Kidney (tissue), 14 donors: ENCODE results near the gene CAPZB. TPM values are rescaled to one million over a fixed set of nuclear protein-coding genes. Genes with fewer than 3 reads are reported as not detected.
"Not testable (repeated sequence)": the region's sequence is repeated elsewhere in the genome, so short reads cannot be mapped to it uniquely, and the experiment has no call there.

Source experiments
- DNase-seq, 5 donors: peaks; one replicate each; pipeline ENCODE4 v3.0.0-alpha.2; 2013 to 2020
- FAIRE-seq: peaks from 2 replicates; lab custom pipeline; 2012; peaks lifted over from hg19 to GRCh38; lab: Jason Lieb, UNC
- H3K27ac ChIP-seq, 2 donors: one replicate each; pipeline ENCODE4 v1.7.0; 2013; ENCODE audit warnings: low read depth in 2 of 2, low read length in 2 of 2, inconsistent platforms in 1 of 2
- H3K27me3 ChIP-seq: one replicate; pipeline ENCODE4 v1.7.1; 2013; ENCODE audit warnings: low read length, inconsistent platforms; ENCODE audit not compliant: control insufficient read depth, insufficient read depth
- H3K36me3 ChIP-seq, 3 donors: one replicate each; pipeline versions ENCODE4 v1.7.0 to v1.7.1; 2013; ENCODE audit warnings: low read length in 3 of 3, control low read depth in 1 of 3, inconsistent platforms in 1 of 3; ENCODE audit not compliant: insufficient read depth in 3 of 3, control insufficient read depth in 2 of 3
- H3K4me1 ChIP-seq, 3 donors: one replicate each; pipeline versions ENCODE4 v1.7.0 to v1.7.1; 2013; ENCODE audit warnings: low read length in 3 of 3, inconsistent platforms in 1 of 3, low read depth in 1 of 3; ENCODE audit not compliant: control insufficient read depth in 2 of 3, insufficient read depth in 2 of 3
- H3K4me3 ChIP-seq, 3 donors: one replicate each; pipeline versions ENCODE4 v1.7.0 to v1.8.1; 2013; ENCODE audit warnings: low read length in 3 of 3, control low read depth in 1 of 3, inconsistent platforms in 1 of 3
- H3K9ac ChIP-seq, 3 donors: one replicate each; pipeline versions ENCODE4 v1.7.0 to v1.7.1; 2013; ENCODE audit warnings: low read length in 3 of 3, control low read depth in 1 of 3, inconsistent platforms in 1 of 3
- H3K9me3 ChIP-seq, 3 donors: one replicate each; pipeline versions ENCODE4 v1.7.0 to v1.7.1; 2013; ENCODE audit warnings: low read length in 3 of 3, control low read depth in 1 of 3, inconsistent platforms in 1 of 3; ENCODE audit not compliant: control insufficient read depth in 2 of 3, insufficient read depth in 1 of 3
- intact Hi-C: fragments of 100-400 bp; cut with DNase I; formaldehyde crosslinking; loops from one replicate; pipeline ENCODE4 v1.11.1; 2022
- polyA plus RNA-seq: library from polyadenylated mRNA; stranded (reverse); fragments of 350-450 nt; fragmentation: Illumina TruSeq; extraction: RNeasy Lipid Tissue Mini Kit (QIAGEN cat#74804); gene quantifications from one replicate; pipeline ENCODE4 v1.2.3, GENCODE V29; 2014; ENCODE audit warnings: low read depth, low replicate concordance; ENCODE audit not compliant: insufficient read depth
- total RNA-seq: library from RNA; stranded (reverse); fragmentation: NEBNext Ultra II Directional; extraction: Animal tissue kit (Norgen Biotek cat#: 25700); gene quantifications from one replicate; pipeline ENCODE4 v1.2.1, GENCODE V29; 2021
- TF ChIP-seq, protein P1 (sequence below): IDR thresholded peaks from 3 replicates; pipeline ENCODE4 v1.5.1; 2012; ENCODE audit warnings: mild to moderate bottlenecking, moderate library complexity, borderline replicate concordance; ENCODE audit not compliant: insufficient read depth; ENCODE audit errors: extremely low read depth
- donor health status: control.
- donor health status: control.
- donor health status: control.
- donor health status: control.
- donor health status: control.
- donor health status: DM: yes; HTN: yes; CAD: no.
- donor health status: Normal renal cell carcinoma (clear cell type).

Gene CAPZB
- total and polyA plus RNA-seq, 2 donors from 2014 or later = 253 to 265 TPM

DNA sequence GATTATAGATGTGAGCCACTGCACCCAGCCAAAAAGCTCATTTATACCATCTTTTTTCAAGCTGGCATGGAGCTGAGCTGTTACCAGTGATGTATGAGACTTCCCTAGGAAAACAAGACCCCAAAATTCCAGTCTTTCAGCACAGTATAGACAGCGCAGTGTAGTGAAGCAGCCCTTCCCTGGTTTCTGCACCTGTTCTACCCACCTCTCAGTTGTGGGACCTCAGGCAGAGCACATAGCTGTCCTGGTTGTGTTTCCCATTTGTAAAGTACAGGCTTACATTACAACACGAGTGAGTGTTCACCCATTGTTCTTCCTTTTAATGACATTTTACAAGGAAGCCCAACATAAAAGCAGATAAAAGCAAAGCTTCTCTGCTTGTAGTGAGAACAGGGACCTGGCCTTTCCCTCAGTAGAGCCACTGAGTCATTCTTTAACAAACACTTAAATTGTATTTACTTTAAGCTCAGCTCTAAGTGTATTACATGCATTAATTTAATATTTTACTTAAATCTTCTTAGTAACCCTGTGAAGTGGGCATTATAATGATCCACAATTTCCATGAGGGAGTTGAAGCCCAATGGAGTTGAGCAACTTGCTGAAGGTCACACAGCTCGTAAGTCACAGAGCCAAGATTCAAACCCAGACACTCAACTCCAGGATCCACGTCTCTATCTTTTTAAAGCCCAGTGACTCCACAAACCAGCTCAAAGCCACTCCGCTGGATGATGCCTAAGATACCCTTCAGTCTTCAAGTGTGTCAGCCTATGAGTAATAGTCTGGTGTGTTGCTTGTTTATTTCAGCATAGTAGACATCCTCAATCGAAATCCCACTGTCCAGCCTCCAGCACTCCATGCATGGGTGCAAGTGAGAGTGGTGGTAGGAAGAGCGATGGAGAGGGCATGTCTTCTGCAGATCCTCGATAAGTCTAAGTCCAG is 40.5 kb upstream of the CAPZB start:
- Histone ChIP-seq H3K9me3 (no peaks in the 10 kb centered on the region), H3K27me3 (no peaks in the 10 kb centered on the region), H3K27ac (no peak overlapping the region), H3K4me1 (no peaks in the 10 kb centered on the region), H3K36me3 (no peaks in the 10 kb centered on the region), H3K9ac (no peak overlapping the region), H3K4me3 (no peak overlapping the region)
- FAIRE-seq (no peak), DNase-seq (no peak)
- intact Hi-C loops = no loop called here
- TF ChIP-seq, protein P1, sequence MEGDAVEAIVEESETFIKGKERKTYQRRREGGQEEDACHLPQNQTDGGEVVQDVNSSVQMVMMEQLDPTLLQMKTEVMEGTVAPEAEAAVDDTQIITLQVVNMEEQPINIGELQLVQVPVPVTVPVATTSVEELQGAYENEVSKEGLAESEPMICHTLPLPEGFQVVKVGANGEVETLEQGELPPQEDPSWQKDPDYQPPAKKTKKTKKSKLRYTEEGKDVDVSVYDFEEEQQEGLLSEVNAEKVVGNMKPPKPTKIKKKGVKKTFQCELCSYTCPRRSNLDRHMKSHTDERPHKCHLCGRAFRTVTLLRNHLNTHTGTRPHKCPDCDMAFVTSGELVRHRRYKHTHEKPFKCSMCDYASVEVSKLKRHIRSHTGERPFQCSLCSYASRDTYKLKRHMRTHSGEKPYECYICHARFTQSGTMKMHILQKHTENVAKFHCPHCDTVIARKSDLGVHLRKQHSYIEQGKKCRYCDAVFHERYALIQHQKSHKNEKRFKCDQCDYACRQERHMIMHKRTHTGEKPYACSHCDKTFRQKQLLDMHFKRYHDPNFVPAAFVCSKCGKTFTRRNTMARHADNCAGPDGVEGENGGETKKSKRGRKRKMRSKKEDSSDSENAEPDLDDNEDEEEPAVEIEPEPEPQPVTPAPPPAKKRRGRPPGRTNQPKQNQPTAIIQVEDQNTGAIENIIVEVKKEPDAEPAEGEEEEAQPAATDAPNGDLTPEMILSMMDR = no peak

DNA sequence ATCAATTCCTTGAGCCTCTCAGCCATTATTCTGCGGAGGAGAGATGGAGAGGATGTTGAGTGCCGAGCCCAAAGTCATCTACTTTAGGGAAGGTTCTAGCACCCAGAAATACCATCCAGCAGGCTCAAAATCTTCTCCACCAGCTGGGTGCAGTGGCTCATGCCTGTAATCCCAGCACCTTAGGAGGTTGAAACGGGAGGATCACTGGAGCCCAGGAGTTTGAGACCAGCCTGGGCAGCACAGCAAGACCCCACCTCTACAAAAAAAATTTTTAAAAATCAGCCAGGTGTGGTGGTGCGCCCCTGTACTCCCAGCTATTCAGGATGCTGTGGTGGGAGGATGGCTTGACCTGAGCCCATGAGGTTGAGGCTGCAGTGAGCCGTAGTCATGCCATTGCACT is 39.5 kb upstream of the CAPZB start:
- FAIRE-seq = no peak
- no peak for DNase-seq
- H3K9me3 ChIP-seq = no peaks in the 10 kb centered on the region
- no peak overlapping the region for H3K4me3 ChIP-seq
- TF ChIP-seq, protein P1 = no peak
- H3K27me3 ChIP-seq = no peaks in the 10 kb centered on the region
- no peaks in the 10 kb centered on the region for H3K36me3 ChIP-seq
- H3K9ac ChIP-seq = no peak overlapping the region
- H3K27ac ChIP-seq = no peak overlapping the region
- no peaks in the 10 kb centered on the region for H3K4me1 ChIP-seq
- intact Hi-C loops = no loop called here

DNA sequence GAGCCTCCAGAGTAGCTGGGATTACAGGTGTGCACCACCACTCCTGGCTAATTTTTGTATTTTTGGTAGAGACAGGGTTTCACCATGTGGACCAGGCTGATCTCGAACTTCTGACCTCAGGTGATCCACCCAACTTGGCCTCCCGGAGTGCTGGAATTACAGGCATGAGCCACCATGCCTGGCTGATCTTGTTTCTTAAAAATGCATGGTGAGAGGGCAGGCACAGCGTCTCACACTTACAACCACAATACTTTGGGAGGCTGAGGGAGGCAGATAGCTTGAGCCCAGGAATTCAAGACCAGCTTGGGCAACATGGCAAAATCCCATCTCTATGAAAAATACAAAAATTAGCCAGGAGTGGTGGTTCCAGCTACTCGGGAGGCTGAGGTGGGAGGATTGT is 37.2 kb upstream of the CAPZB start:
- H3K9ac ChIP-seq, H3K4me3 ChIP-seq, intact Hi-C loops, FAIRE-seq, H3K9me3 ChIP-seq, H3K27ac ChIP-seq, H3K36me3 ChIP-seq, DNase-seq, H3K4me1 ChIP-seq, H3K27me3 ChIP-seq: not testable (repeated sequence)

DNA sequence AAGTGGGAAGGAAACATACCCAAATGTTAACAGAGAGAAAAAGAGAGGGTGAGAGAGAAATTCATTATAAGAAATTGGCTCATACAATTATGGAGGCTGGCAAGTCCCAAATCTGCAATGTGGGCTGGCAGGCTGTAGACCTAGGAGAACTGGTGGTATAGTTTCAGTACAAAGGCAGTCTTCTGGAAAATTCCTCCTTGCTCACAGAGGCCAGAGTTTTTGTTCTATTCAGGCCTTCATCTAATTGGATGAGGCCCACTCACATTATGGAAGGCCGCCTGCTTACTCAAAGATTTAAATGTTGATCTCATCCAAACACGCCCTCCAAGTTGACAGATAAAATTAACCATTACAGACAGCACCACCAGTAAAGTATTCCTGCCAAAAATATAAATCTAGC is 36.1 kb upstream of the CAPZB start:
- intact Hi-C loops = no loop called here
- no peaks in the 10 kb centered on the region for H3K4me1 ChIP-seq
- H3K9ac ChIP-seq = no peak overlapping the region
- no peak for DNase-seq
- TF ChIP-seq, protein P1 = no peak
- no peak overlapping the region for H3K27ac ChIP-seq
- H3K9me3 ChIP-seq = no peaks in the 10 kb centered on the region
- FAIRE-seq = no peak
- H3K4me3 ChIP-seq = no peak overlapping the region
- H3K36me3 ChIP-seq = no peaks in the 10 kb centered on the region
- no peaks in the 10 kb centered on the region for H3K27me3 ChIP-seq
